OCI-LY3 (cell line): Measurements from ENCODE around the gene SPATS2.
A peak's percentile ranks its signal among the peaks of the same experiment; 100 is the strongest.

Experiments
- H2AFZ ChIP-seq: fragments of 200-600, 300-600 bp; shearing (Covaris generic); 2 replicates; pipeline ENCODE4 v1.6.0; 2014; ENCODE audit warnings: antibody characterized with exemption, low read depth, low read length
- H3K27ac ChIP-seq: fragments of 200-600, 300-600 bp; sonication (generic); 2 replicates; pipeline ENCODE4 v1.5.1; 2014; ENCODE audit warnings: mild to moderate bottlenecking, low read length, moderate library complexity, mixed read lengths
- H3K27me3 ChIP-seq: fragments of 200-600, 300-600 bp; sonication (generic); 2 replicates; pipeline ENCODE4 v1.6.1; 2014; ENCODE audit warnings: low read depth, low read length, mixed read lengths
- H3K36me3 ChIP-seq: fragments of 200-600, 300-600 bp; sonication (generic); replicated peaks from 2 replicates; pipeline ENCODE3; 2014; ENCODE audit warnings: low read depth, low read length, mixed read lengths
- H3K4me1 ChIP-seq: fragments of 300-600, 200-600 bp; sonication (generic); 2 replicates; pipeline ENCODE4 v1.6.1; 2014; ENCODE audit warnings: low read length, mixed read lengths
- H3K4me2 ChIP-seq: fragments of 200-600, 300-600 bp; sonication (generic); 2 replicates; pipeline ENCODE4 v1.6.1; 2014; ENCODE audit warnings: low read length, mixed read lengths
- H3K4me3 ChIP-seq: fragments of 300-600, 200-600 bp; sonication (generic); 2 replicates; pipeline ENCODE4 v1.5.1; 2014; ENCODE audit warnings: antibody characterized with exemption, mild to moderate bottlenecking, low read length, moderate library complexity
- H3K79me2 ChIP-seq: fragments of 300-600, 200-600 bp; shearing (Covaris generic); 2 replicates; pipeline ENCODE4 v1.6.1; 2014; ENCODE audit warnings: mild to moderate bottlenecking, low read length, mixed read lengths
- H3K9ac ChIP-seq: fragments of 300-600, 200-600 bp; shearing (Covaris generic); 2 replicates; pipeline ENCODE4 v1.6.0; 2014; ENCODE audit warnings: mild to moderate bottlenecking, low read length, moderate library complexity
- H3K9me3 ChIP-seq: fragments of 200-600, 300-600 bp; shearing (Covaris generic); 2 replicates; pipeline ENCODE4 v1.6.1; 2014; ENCODE audit warnings: low read length, mixed read lengths; ENCODE audit not compliant: insufficient read depth
- H4K20me1 ChIP-seq: fragments of 200-600, 300-600 bp; sonication (generic); 2 replicates; pipeline ENCODE4 v1.6.1; 2016; ENCODE audit warnings: low read length, mixed read lengths; ENCODE audit not compliant: insufficient read depth
- EZH2phosphoT487 ChIP-seq: fragments of 200-600 bp; shearing (Covaris generic); IDR thresholded peaks from 2 replicates; pipeline ENCODE4 v1.6.1; 2018; ENCODE audit warnings: antibody characterized with exemption, mixed run types, low read depth
- TF ChIP-seq, protein P1 (sequence below): fragments of 200-600, 300-600 bp; sonication (generic); IDR thresholded peaks from 2 replicates; pipeline ENCODE4 v1.5.1; 2014; ENCODE audit warnings: antibody characterized with exemption, low read length, low read depth

The SPATS2 gene

DNA sequence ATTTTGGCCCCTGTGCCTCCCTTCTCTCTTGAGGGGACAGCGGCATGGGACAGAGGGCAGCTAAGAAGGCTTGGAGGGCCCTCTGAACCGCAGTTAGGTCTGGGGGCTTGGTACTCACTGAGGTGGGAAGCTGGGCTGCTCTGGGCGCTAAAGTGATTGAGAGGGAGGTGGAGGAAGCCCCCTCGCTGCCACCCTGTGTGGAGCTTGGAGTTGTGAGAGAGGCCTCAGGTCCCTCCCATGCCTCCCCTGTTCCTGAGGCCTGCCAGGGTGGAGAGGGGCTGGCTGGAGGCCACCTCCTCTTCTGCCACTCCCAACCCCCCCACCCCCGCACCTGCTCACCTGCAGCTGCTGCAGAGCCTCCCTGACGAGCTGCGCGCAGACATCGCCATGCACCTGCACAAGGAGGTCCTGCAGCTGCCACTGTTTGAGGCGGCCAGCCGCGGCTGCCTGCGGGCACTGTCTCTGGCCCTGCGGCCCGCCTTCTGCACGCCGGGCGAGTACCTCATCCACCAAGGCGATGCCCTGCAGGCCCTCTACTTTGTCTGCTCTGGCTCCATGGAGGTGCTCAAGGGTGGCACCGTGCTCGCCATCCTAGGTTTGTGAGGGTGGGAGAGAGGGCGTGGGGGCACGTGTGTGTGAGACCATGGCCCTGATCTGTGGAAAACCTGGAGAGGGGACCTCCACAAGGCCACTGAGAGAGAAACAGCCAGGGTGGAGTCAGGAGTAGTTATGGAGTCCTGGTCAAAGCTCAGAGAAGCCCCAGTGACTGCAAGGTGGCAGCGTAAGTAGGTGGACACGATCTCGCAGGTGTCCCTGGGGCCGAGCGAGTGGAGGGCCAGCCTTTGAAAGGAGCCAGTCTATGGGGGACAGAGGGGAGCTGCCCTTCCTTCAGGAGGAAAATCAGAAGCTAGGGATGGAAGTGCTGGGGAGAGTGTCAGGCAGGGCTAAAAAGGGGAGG lies 182.8 kb downstream of the SPATS2 start:
- Histone ChIP-seq H2AFZ (peak overlapping the region; percentile 74; the same call in 1 of the 2 replicates), H3K4me3 (peak overlapping the region; percentile 79), H3K9me3 (no peaks in the 10 kb centered on the region), H3K4me1 (no peaks in the 10 kb centered on the region), H3K79me2 (no peaks in the 10 kb centered on the region), H3K27me3 (0 out of 2 replicates have a peak, but pooled peaks cover 4% of the 10 kb centered on the region), H3K4me2 (peak overlapping the region; percentile 56), H3K36me3 (no peaks in the 10 kb centered on the region), H3K27ac (no peak overlapping the region), H4K20me1 (no peaks in the 10 kb centered on the region), H3K9ac (peak overlapping the region; percentile 60; the same call in 1 of the 2 replicates)
- no peak for TF ChIP-seq EZH2phosphoT487
- TF ChIP-seq, protein P1, sequence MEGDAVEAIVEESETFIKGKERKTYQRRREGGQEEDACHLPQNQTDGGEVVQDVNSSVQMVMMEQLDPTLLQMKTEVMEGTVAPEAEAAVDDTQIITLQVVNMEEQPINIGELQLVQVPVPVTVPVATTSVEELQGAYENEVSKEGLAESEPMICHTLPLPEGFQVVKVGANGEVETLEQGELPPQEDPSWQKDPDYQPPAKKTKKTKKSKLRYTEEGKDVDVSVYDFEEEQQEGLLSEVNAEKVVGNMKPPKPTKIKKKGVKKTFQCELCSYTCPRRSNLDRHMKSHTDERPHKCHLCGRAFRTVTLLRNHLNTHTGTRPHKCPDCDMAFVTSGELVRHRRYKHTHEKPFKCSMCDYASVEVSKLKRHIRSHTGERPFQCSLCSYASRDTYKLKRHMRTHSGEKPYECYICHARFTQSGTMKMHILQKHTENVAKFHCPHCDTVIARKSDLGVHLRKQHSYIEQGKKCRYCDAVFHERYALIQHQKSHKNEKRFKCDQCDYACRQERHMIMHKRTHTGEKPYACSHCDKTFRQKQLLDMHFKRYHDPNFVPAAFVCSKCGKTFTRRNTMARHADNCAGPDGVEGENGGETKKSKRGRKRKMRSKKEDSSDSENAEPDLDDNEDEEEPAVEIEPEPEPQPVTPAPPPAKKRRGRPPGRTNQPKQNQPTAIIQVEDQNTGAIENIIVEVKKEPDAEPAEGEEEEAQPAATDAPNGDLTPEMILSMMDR = no peak

DNA sequence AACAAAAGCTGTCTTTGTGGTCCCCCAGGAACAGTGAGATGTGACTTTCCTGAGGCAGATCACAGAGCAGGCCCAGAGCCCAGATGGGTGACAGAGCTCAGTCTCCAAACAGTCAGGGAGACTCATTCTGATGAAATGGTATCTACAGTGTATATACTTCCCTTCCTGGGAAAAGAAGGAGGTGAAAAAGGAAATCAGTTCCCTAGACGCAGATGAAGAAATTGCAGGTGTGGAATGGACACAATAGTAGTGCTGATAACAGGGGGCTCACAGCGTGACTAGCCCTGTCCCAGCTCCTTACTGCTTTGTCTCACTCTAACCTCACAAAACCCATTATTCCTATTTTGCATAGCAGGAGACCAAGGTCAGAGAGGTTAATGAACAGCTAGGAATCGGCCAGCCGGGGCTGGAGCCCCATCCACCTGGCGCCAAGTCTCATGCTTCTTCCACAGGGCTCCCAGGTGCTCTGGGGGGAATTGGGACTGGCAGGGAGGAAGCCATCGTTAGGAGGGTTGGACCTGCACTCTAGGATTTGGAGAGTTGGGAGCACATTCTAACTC lies 183.5 kb downstream of the SPATS2 start:
- no peak overlapping the region for H3K4me3 ChIP-seq
- 0 out of 2 replicates have a peak, but pooled peaks cover 2% of the 10 kb centered on the region for H3K27me3 ChIP-seq
- H3K79me2 ChIP-seq = no peaks in the 10 kb centered on the region
- no peak overlapping the region for H2AFZ ChIP-seq
- TF ChIP-seq EZH2phosphoT487 = no peak
- TF ChIP-seq, protein P1 = no peak
- no peaks in the 10 kb centered on the region for H3K9me3 ChIP-seq
- H4K20me1 ChIP-seq = no peaks in the 10 kb centered on the region
- H3K4me1 ChIP-seq = no peaks in the 10 kb centered on the region
- H3K36me3 ChIP-seq = no peaks in the 10 kb centered on the region
- no peak overlapping the region for H3K9ac ChIP-seq
- no peak overlapping the region for H3K4me2 ChIP-seq
- H3K27ac ChIP-seq = no peak overlapping the region

DNA sequence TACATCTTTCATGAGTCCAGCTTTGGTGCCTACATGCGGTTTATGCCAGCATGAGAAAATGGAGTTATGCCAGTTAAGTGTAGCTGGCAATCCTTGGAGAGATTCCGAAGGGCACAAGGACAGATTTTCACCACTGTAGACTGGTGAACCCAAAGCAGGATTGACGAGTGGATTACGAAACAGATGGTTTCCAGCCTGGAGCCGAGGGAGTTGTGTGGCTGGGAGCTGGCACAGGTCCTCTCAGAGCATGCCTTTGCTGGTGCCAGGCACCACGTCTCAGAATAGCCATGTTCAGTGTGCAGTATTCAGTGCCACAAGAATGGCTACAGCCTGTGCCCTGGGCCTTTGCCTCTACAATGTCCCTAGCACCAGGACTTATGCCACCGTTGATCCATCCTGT lies 184.8 kb downstream of the SPATS2 start:
- no peak overlapping the region for H3K9ac ChIP-seq

DNA sequence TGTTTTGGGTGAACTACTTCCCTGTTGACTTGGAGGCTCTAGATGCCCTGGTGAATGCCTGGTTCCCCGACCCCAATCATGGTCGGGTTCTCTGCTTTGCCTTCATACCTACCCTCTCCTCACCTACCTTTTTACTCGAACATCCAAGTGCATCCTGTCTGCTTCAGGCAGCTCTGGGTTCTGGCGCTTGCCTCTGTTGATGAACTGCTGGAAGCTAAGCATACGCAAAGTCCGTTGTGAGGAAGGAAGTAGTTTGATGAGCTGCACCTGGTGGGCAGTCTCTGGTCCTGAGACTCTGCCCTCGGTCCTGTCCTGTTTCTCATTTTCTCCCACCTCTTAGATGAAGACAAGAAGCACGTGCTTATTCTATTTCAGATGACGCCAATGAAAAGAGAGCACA lies 185.2 kb downstream of the SPATS2 start:
- H2AFZ ChIP-seq = no peak overlapping the region
- H3K36me3 ChIP-seq = no peaks in the 10 kb centered on the region
- no peaks in the 10 kb centered on the region for H4K20me1 ChIP-seq
- TF ChIP-seq, protein P1 = no peak
- TF ChIP-seq EZH2phosphoT487 = no peak
- no peak overlapping the region for H3K27ac ChIP-seq
- H3K4me3 ChIP-seq = no peak overlapping the region
- no peaks in the 10 kb centered on the region for H3K9me3 ChIP-seq
- H3K9ac ChIP-seq = no peak overlapping the region
- no peaks in the 10 kb centered on the region for H3K79me2 ChIP-seq
- H3K4me1 ChIP-seq = no peaks in the 10 kb centered on the region
- no peaks in the 10 kb centered on the region for H3K27me3 ChIP-seq
- H3K4me2 ChIP-seq = no peak overlapping the region

More for the DNA sequence above, 184.8 kb downstream of the SPATS2 start:
- no peaks in the 10 kb centered on the region for H3K4me1 ChIP-seq
- no peaks in the 10 kb centered on the region for H4K20me1 ChIP-seq
- H3K4me3 ChIP-seq = no peak overlapping the region
- H3K27me3 ChIP-seq = no peaks in the 10 kb centered on the region
- H3K79me2 ChIP-seq = no peaks in the 10 kb centered on the region
- no peak overlapping the region for H2AFZ ChIP-seq
- no peaks in the 10 kb centered on the region for H3K36me3 ChIP-seq
- H3K9me3 ChIP-seq = no peaks in the 10 kb centered on the region
- H3K27ac ChIP-seq = no peak overlapping the region
- no peak overlapping the region for H3K4me2 ChIP-seq
- TF ChIP-seq EZH2phosphoT487 = no peak
- TF ChIP-seq, protein P1 = no peak
